ENCODE results near the gene EPS15.
"Not testable (repeated sequence)": the region's sequence is repeated elsewhere in the genome, so short reads cannot be mapped to it uniquely, and the experiment has no call there.

The EPS15 gene

GRCh38 chr1:51423073-51423821 lies 95.8 kb downstream of the EPS15 start:
- peak; percentile 53 for DNase-seq (ENCODE audit: low read depth)

GRCh38 chr1:51422367-51423072 lies 96.5 kb downstream of the EPS15 start:
- no peak for DNase-seq (ENCODE audit: low read depth)

GRCh38 chr1:51421964-51422363 lies 97.1 kb downstream of the EPS15 start:
- DNase-seq (ENCODE audit: low read depth) = peak; percentile 65

GRCh38 chr1:51420867-51421627 lies 98.0 kb downstream of the EPS15 start:
- no peak for DNase-seq (ENCODE audit: low read depth)

- no peak for DNase-seq (ENCODE audit: low read depth)
Measured at GRCh38 chr1:51418384-51418959, 100.6 kb downstream of the EPS15 start.

- DNase-seq (ENCODE audit: low read depth) = peak; percentile 76
Measured at GRCh38 chr1:51417496-51418383, 101.3 kb downstream of the EPS15 start.

- no peak for DNase-seq (ENCODE audit: low read depth)
Measured at GRCh38 chr1:51416910-51417309, 102.2 kb downstream of the EPS15 start.

- no peak for DNase-seq (ENCODE audit: low read depth)
Measured at GRCh38 chr1:51415963-51416362, 103.1 kb downstream of the EPS15 start.

- DNase-seq (ENCODE audit: low read depth) = no peak
Measured at GRCh38 chr1:51414811-51415210, 104.3 kb downstream of the EPS15 start.

- not testable (repeated sequence) for DNase-seq (ENCODE audit: low read depth)
Measured at GRCh38 chr1:51411820-51412219, 107.2 kb downstream of the EPS15 start.

- DNase-seq (ENCODE audit: low read depth) = peak; percentile 79
Measured at GRCh38 chr1:51410568-51411460, 108.3 kb downstream of the EPS15 start.

GRCh38 chr1:51409755-51410541 lies 109.1 kb downstream of the EPS15 start:
- DNase-seq (ENCODE audit: low read depth) = not testable (repeated sequence)

- no peak for DNase-seq (ENCODE audit: low read depth)
Measured at GRCh38 chr1:51392241-51392640, 126.8 kb downstream of the EPS15 start.

- DNase-seq (ENCODE audit: low read depth) = not testable (repeated sequence)
Measured at GRCh38 chr1:51390641-51391040, 128.4 kb downstream of the EPS15 start.

- DNase-seq (ENCODE audit: low read depth) = not testable (repeated sequence)
Measured at GRCh38 chr1:51387288-51387687, 131.8 kb downstream of the EPS15 start.

GRCh38 chr1:51386259-51386658 lies 132.8 kb downstream of the EPS15 start:
- DNase-seq (ENCODE audit: low read depth) = not testable (repeated sequence)

- DNase-seq (ENCODE audit: low read depth) = no peak
Measured at GRCh38 chr1:51385776-51386175, 133.3 kb downstream of the EPS15 start.

GRCh38 chr1:51381964-51382363 lies 137.1 kb downstream of the EPS15 start:
- DNase-seq (ENCODE audit: low read depth) = no peak

GRCh38 chr1:51380936-51381335 lies 138.1 kb downstream of the EPS15 start:
- DNase-seq (ENCODE audit: low read depth) = no peak

All from EH (cell line).